Activated B cell treated with CpG ODN at 0.5 μM for 24 hours (primary cell): ENCODE measurements around the gene C10orf62. TPM values are rescaled to one million over a fixed set of nuclear protein-coding genes. Genes with fewer than 3 reads are reported as not detected.

Experiments
- ATAC-seq: fragments of 200-7000 bp; cut with Tn5 transposase; one replicate; pipeline ENCODE4 v1.10.0; 2021; ENCODE audit warnings: low read depth, mild to moderate bottlenecking, moderate library complexity
- CTCF ChIA-PET: fragments of 350-600 bp; sonication (Branson Sonifier 250); formaldehyde crosslinking; loops from one replicate; lab custom pipeline; 2021; ENCODE audit warnings: antibody characterized with exemption; lab: Charles Lee
- POLR2A ChIA-PET: fragments of 350-600 bp; sonication (Branson Sonifier 250); formaldehyde crosslinking; loops from one replicate; lab custom pipeline; 2021; ENCODE audit warnings: antibody characterized with exemption; lab: Charles Lee
- DNase-seq: peaks from one replicate; pipeline ENCODE4 v3.0.0; 2022
- H3K27ac Mint-ChIP-seq: one replicate; pipeline ENCODE4 v1.8.0; 2020; ENCODE audit warnings: mixed read lengths
- H3K27me3 Mint-ChIP-seq: one replicate; pipeline ENCODE4 v1.8.0; 2021; ENCODE audit warnings: mixed read lengths
- H3K36me3 Mint-ChIP-seq: one replicate; pipeline ENCODE4 v1.8.0; 2021; ENCODE audit warnings: low read depth, mixed read lengths
- H3K4me1 Mint-ChIP-seq: one replicate; pipeline ENCODE4 v1.8.0; 2021; ENCODE audit warnings: mixed read lengths
- H3K4me3 Mint-ChIP-seq: one replicate; pipeline ENCODE4 v1.8.0; 2020; ENCODE audit warnings: mild to moderate bottlenecking, mixed read lengths
- H3K9me3 Mint-ChIP-seq: one replicate; pipeline ENCODE4 v1.8.0; 2020; ENCODE audit warnings: mixed read lengths
- intact Hi-C: fragments of 100-400 bp; cut with micrococcal nuclease; formaldehyde crosslinking; loops from one replicate; pipeline ENCODE4 v1.15.1; 2024
- total RNA-seq: library from RNA; stranded (reverse); gene quantifications from 2 replicates; pipeline ENCODE4 v1.2.3, GENCODE V29; 2022
- TF ChIP-seq, protein P1 (sequence below): fragments of 200-600 bp; IDR thresholded peaks from one replicate; pipeline ENCODE4 v1.8.0; 2022; ENCODE audit warnings: antibody characterized with exemption, mild to moderate bottlenecking

The C10orf62 gene
- total RNA-seq, 1 donor from 2014 or later: not detected

GRCh38 chr10:97578171-97578844 lies 11.2 kb upstream of the C10orf62 start:
- CTCF ChIA-PET: no interaction called here

GRCh38 chr10:97580421-97581367 lies 8.8 kb upstream of the C10orf62 start:
- no peaks in the 10 kb centered on the region for H3K36me3 Mint-ChIP-seq
- ChIA-PET POLR2A (no interaction called here), CTCF (no interaction called here)

More at GRCh38 chr10:97578171-97578844, 11.2 kb upstream of the C10orf62 start:
- POLR2A ChIA-PET: no interaction called here
- DNase-seq (no peak), ATAC-seq (no peak)
- peaks cover 4% of the 10 kb centered on the region for H3K27me3 Mint-ChIP-seq
- intact Hi-C loops: no loop called here
- H3K9me3 Mint-ChIP-seq: no peaks in the 10 kb centered on the region
- H3K36me3 Mint-ChIP-seq: no peaks in the 10 kb centered on the region
- no peak overlapping the region for H3K4me3 Mint-ChIP-seq
- H3K4me1 Mint-ChIP-seq: no peaks in the 10 kb centered on the region
- no peak overlapping the region for H3K27ac Mint-ChIP-seq
- TF ChIP-seq, protein P1, sequence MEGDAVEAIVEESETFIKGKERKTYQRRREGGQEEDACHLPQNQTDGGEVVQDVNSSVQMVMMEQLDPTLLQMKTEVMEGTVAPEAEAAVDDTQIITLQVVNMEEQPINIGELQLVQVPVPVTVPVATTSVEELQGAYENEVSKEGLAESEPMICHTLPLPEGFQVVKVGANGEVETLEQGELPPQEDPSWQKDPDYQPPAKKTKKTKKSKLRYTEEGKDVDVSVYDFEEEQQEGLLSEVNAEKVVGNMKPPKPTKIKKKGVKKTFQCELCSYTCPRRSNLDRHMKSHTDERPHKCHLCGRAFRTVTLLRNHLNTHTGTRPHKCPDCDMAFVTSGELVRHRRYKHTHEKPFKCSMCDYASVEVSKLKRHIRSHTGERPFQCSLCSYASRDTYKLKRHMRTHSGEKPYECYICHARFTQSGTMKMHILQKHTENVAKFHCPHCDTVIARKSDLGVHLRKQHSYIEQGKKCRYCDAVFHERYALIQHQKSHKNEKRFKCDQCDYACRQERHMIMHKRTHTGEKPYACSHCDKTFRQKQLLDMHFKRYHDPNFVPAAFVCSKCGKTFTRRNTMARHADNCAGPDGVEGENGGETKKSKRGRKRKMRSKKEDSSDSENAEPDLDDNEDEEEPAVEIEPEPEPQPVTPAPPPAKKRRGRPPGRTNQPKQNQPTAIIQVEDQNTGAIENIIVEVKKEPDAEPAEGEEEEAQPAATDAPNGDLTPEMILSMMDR: no peak

DNA sequence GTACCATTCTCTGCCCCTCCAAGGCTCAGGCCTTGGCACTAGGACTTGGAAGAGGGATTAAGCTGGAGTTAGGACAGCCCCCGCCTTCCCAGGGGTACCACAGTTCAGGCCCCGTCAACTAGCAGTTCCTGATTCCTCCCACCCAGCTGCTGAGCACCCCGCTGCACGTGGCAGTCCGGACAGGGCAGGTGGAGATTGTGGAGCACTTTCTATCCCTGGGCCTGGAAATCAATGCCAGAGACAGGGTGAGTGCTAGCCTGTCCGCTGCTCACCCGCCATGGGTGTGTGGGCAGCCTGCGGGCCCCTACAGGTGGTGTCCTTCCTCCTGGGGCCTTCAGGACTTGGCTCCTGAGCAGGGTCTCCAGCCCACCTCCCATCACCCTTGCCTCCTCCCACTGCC lies 7.4 kb upstream of the C10orf62 start:
- H3K27me3 Mint-ChIP-seq: no peaks in the 10 kb centered on the region

More at GRCh38 chr10:97580421-97581367, 8.8 kb upstream of the C10orf62 start:
- Mint-ChIP-seq H3K27ac (no peak overlapping the region), H3K27me3 (no peaks in the 10 kb centered on the region), H3K9me3 (no peaks in the 10 kb centered on the region), H3K4me1 (no peaks in the 10 kb centered on the region), H3K4me3 (no peak overlapping the region)
- DNase-seq: no peak
- ATAC-seq: no peak
- TF ChIP-seq, protein P1: no peak
- intact Hi-C loops: no loop called here

GRCh38 chr10:97583476-97583875 lies 6.0 kb upstream of the C10orf62 start:
- H3K4me3 Mint-ChIP-seq: no peak overlapping the region
- intact Hi-C loops: no loop called here
- no peaks in the 10 kb centered on the region for H3K36me3 Mint-ChIP-seq
- CTCF ChIA-PET: interaction anchor here (2.1 kb wide), 1 partner anchor 12 kb away, joined by 9 read pairs; no protein-coding TSS in a partner anchor
- H3K9me3 Mint-ChIP-seq: no peaks in the 10 kb centered on the region
- no peaks in the 10 kb centered on the region for H3K4me1 Mint-ChIP-seq
- TF ChIP-seq, protein P1: no peak
- DNase-seq: no peak
- ATAC-seq: no peak
- POLR2A ChIA-PET: no interaction called here
- no peaks in the 10 kb centered on the region for H3K27me3 Mint-ChIP-seq
- H3K27ac Mint-ChIP-seq: no peak overlapping the region

More for the DNA sequence above, 7.4 kb upstream of the C10orf62 start:
- Mint-ChIP-seq H3K4me3 (no peak overlapping the region), H3K27ac (no peak overlapping the region), H3K4me1 (no peaks in the 10 kb centered on the region), H3K9me3 (no peaks in the 10 kb centered on the region), H3K36me3 (no peaks in the 10 kb centered on the region)
- intact Hi-C loops: no loop called here
- no peak for ATAC-seq
- ChIA-PET POLR2A (no interaction called here), CTCF (interaction anchor here (1.3 kb wide), 1 partner anchor 10 kb away, joined by 3 read pairs; the partner anchor contains the start of gene ANKRD2)
- TF ChIP-seq, protein P1: no peak
- DNase-seq: no peak
